Dermis microvascular lymphatic vessel endothelial cell (primary cell): ENCODE data around the gene IQCN. TPM values are rescaled to one million over a fixed set of nuclear protein-coding genes. Genes with fewer than 3 reads are reported as not detected.

Experiments
- DNase-seq, 2 donors: peaks; one replicate each; pipeline versions ENCODE4 v3.0.0 to v3.0.0-alpha.2; 2010; ENCODE audit warnings: low read depth in 2 of 2
- total RNA-seq: library from RNA; depleted of rRNA; stranded (reverse); fragments of >200 nt; gene quantifications from 2 replicates; pipeline ENCODE4 v1.2.1, GENCODE V29; 2014

The IQCN gene
- total RNA-seq, 1 donor from 2014 or later, result 0.13 TPM

DNA sequence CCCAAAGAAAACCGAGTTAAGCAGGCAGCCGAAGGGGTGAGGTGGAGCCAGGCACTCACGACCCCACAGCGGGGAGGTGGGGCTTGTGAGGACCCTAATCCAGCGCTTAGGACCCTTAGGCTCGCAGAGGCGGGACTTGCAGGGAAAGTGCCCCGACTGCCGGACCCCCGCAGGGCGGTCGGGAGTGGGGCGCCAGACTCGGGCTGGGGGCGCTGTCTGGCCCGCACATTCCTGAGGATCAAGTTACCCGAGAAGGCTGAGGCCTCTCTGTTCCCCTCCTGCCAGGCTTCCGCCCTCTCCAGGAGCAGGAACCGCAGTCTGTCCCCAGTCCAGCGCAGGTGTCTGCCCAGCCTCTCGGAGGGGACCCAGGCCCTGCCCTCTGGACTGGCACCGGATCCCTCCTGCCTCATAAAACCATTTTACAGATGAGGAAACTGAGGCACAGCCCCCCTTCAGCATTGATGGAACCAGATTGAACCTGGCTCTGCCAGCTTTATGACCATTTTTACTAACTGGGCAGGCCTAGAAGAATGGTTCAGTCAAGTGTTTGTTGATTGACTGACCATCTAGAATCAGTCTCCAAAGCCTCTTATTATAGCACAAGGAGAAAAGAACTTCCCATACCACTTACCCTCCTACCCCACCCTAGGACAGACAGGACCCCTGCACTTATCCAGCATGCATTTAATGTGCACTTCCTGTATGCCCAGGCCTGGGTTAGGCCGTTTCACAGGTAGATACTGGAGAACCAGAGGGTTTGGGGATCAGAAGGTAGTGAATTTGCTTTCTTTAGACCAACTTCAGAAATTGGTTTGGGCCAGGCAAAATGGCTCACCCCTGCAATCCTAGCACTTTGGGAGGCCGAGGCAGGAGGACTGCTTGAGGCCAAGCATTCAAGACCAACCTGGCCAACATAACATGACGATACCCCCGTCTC, 13.9 kb upstream of the IQCN start:
- DNase-seq, result no peak

- no peak for DNase-seq
Observed at GRCh38 chr19:18286973-18287635, 12.9 kb upstream of the IQCN start.

- DNase-seq, result no peak
Observed at GRCh38 chr19:18284712-18285360, 10.6 kb upstream of the IQCN start.

DNA sequence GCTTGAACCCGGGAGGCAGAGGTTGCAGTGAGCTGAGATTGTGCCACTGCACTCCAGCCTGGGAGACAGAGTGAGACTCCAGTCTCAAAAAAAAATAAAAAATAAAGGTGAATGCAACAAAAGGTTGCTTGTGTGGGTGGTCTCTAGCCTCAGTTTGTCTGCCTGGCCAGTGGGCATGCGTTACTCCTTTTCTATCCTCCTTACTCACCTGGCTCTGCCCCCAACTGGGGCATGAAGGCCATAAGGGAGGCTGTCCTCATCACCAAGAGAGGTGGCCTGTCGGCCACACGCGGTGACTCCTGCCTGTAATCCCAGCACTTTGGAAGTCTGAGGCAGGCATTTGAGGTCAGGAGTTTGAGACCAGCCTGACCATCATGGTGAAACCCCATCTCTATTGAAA, 9.1 kb upstream of the IQCN start:
- DNase-seq, result no peak

GRCh38 chr19:18282788-18283141, 8.5 kb upstream of the IQCN start:
- no peak for DNase-seq

DNA sequence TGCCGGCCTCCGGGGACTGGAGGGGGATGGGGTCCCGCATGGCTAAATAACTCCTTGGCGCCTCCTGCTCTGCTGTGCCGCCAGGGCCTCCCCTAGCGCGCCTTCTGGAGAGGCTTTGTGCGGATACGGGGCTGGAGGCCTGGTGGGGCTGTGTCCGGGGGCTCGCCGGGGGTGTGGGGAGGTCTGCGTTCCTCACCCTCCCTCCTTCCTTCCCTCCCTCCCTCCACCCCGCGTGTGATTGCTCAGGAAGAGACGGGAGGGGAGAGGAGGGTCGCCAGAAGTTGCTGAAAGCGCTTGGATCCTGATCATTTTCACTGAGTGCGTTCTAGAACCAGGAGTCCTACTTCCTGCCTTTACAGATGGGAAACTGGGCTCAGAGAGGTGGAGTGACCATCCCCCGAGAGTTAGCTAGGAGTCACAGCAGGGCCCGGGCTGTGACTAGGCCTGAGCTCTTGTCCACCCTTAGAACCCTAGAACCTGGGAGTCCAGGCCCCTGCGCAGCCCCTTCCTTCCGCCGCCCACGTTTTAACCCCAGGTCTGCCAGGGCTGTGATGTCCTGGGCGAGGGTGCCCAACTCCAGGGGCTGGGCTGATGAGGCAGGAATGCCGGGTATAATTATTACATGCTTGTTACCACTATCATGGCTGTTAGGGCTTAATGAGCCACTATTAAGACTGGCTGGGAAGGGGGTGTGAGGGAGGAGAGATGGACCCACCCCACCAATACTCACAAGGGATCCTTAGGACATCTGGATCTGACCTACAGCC, 8.0 kb upstream of the IQCN start:
- DNase-seq, result peak in 1 of 2 donors; percentile 65

DNA sequence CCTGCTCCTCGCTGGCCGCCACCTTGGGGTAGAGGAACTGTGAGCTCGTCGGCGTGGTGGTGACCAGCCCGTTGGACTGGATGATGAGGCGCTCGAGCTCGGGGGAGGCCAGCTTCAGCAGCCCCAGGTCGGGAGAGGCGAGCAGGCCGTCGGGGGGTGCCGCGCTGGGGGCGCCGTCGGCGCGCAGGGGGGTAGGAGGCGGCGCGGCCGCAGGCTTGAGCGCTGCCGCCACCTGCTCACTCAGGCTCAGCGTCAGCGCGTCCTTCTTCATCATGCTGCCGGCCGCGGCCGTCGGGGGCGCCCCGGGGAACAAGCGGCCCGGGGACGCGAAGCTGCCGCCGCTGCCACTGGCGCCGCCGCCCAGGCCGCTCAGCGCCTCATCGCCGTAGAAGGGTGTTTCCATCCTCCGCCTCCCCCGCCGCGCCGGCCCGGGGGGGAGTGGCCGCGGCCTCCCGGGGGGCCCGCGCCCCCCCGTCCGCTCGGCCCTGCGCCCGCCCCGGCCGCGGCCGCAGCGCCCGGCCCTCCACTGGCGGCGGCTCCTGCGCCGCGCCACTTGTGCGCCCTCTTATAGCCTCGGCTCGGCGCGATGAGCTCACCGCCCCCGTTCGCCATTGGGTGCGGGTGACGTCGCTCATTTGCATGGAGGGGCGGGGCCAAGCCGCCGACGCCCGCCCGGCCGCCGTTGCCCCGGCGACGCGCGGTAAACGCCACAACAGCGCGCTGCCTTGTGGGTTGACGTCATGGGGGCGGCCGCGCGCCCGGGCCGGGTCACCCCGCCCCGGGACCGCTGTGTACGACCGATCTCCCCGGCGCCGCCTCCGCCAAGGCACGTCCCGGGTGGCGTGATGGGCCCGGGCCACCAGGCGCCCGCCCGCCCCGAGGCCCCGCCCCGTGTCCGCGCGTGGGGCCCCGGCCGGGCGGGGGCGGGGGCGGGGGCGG, 7.1 kb upstream of the IQCN start, which contains the start of gene JUND:
TSS of gene JUND (minus strand) at position 541 of the 939 bp plus-strand sequence. CDS start at position 403, 138 bp downstream.
- peak; percentile 89 to 98 for DNase-seq

DNA sequence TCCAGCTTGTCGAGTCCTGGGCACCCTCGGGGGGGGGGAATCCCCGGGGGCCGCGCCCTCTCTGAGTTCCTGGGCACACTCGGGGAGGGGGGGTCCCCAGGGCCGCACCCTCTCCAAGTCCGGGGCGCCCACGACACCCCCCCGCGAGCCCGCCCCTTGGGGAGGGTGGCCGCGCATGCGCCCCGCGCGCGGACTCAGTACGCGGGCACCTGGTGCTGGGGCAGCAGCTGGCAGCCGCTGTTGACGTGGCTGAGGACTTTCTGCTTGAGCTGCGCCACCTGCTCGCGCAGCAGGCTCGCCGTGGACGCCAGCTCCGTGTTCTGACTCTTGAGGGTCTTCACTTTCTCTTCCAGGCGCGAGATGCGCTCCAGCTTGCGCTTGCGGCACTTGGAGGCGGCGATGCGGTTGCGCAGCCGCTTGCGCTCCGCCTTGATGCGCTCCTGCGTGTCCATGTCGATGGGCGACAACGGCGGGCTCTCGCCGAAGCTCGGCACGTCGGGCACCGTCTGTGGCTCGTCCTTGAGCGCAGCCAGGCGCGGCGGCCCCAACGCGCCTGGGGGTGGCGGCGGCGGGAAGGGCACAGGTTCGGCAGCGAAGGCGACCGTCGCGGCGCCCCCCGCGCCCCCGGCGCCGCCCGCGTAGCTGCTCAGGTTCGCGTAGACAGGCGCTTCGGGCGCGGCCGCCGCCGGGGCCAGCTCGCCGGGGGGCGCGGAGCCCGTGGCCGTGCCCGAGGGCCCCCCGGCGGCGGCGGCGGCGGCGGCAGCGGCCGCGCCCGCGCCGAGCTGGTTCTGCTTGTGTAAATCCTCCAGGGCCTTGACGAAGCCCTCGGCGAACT, 6.2 kb upstream of the IQCN start:
- DNase-seq, result peak in 1 of 2 donors; percentile 71

GRCh38 chr19:18279516-18280246, 5.4 kb upstream of the IQCN start:
- peak; percentile 81 to 95 for DNase-seq

DNA sequence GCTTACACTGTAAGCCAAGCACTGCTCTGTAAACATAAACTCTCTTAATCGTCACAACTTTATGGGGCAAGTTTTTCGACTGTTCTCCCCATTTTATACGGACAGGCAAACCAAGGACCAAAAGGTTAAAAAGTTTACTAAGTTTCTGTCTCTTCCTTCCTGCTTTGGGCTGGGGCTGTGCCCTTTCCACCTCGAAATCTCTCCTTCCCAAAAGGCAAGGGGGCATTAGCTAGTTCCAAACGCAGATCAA, 4.9 kb upstream of the IQCN start:
- no peak for DNase-seq

DNA sequence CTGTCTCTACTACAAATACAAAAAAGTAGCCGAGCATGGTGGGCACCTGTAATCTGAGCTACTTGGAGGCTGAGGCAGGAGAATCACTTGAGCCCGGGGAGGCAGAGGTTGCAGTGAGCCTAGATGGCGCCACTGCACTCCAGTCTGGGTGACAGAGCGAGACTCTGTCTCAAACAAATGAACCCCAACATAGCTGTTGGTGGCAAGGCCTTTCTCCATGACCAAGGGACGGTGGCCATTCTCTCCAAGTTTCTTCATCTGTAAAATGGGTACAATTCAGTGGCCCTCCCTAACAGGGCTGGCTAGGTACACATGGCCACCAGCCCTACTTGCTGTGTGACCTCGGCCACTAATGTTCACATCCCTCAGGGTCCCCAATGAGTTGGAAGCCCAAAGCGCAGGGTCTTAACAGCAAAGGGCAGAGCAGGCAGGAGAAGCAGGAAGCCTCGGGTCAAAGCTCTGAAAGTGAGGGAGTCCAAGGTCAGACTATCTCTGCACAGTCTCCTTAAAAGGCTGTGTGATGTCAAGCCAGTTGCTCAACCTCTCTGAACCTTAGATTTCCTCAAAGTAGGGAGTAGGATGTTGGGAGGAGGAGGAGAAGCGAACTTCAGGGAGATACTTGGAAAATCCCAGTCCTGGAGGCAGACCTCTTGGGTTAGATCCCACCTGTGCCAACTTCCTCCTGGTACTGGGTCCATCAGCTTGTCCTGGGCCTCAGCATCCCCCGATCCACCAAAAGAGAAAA, 4.4 kb upstream of the IQCN start:
- DNase-seq, result no peak

GRCh38 chr19:18274781-18275356, 617 bp upstream of the IQCN start:
- DNase-seq, result peak in 1 of 2 donors; percentile 83

DNA sequence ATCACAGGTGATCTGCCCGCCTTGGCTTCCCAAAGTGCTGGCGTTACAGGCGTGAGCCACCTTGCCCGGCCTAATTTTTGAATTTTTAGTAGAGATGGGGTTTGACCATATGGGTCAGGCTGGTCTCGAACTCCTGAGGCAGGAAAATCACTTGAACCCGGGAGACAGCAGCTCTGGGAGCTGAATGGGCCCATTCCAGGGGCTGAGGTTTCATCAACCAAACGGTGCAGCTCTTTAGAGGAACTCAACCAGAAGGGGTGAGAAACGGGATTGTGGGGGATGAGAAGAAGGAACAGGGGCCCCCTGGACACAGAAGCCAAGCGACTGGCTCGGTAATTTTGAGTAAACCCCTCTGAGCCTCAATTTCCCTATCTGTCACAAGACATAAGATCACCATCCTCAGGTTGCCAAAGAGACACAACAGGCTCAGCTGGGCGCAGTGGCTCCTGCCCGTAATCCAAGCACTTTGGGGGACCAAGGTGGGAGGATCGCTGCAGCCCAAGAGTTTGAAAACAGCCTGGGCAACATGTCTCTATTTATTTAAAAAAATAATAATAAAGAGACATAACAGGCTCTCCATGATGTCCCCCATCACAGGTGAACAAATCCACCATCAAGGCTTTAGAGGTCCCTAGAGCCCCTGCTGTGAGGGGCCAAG, 562 bp downstream of the IQCN start:
- DNase-seq, result no peak

DNA sequence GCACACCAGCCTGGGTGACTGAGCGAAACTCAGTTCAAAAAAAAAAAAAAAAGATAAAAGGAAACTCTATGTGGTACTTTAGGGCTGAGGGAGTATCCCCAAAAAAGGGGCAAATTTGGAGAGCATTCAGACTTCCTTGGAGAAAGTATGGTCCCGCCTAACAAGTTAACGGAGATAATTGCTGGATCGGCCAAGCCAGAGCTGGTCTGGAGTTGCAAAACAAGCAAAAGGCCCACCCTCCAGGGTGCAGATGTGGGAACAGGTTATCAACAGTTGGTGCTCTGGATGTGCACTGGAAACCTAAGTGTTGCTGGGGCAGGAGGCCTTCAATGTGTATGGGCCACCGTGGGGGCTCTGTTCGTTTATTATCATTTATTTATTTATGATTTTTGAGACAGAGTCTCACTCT, 2.8 kb downstream of the IQCN start:
- DNase-seq, result no peak

GRCh38 chr19:18270326-18270725, 3.9 kb downstream of the IQCN start:
- no peak for DNase-seq

DNA sequence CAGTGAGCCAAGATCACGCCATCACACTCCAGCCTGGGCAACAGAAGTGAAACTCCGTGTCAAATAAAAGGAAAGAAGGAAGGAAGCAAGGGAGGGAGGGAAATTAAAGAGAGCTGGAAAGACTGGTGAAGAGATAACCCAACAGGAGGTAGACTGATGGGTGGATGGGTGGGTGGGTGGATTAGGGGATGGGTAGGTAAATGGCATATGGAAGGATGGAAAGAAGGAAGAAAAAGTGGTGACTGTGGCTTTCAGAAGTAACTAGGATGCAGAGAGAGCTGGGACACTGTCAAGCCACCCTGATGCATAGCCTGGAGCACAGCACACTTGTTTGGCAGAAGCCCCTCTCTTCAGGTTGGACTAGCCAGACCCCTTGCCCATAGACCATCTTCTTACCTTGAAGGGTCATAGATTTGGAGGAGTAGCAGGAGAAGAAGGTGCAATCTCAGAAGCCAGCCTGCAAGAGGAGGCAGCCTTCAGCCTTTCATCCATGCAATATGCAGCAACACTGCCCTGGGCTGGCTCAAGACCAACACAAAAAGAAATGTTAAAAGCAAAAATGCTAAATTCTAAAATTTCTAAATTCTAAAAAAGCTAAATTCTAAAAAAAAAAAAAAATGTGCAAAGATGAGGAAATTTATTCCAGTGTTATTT, 5.1 kb downstream of the IQCN start:
- no peak for DNase-seq
